Caco-2 (cell line): ENCODE measurements around the gene NSD1. TPM values are rescaled to one million over a fixed set of nuclear protein-coding genes. Genes with fewer than 3 reads are reported as not detected.

Experiments used
- BruUV-seq: library from RNA; stranded (reverse); fragments of 400-500 nt; replicated peaks from 2 replicates; lab custom pipeline; 2021; lab: Mats Ljungman, UMichigan
- CTCF ChIA-PET: fragments of 300-600 bp; sonication (Branson Sonifier 250); formaldehyde crosslinking; loops from one replicate; lab custom pipeline; 2022; ENCODE audit warnings: antibody characterized with exemption; lab: Charles Lee
- POLR2A ChIA-PET: fragments of 300-600 bp; sonication (Branson Sonifier 250); formaldehyde crosslinking; loops from one replicate; lab custom pipeline; 2022; ENCODE audit warnings: antibody characterized with exemption; lab: Charles Lee
- DNase-seq, 2 experiments: peaks; one replicate each; pipeline versions ENCODE4 v3.0.0 to v3.0.0-alpha.2; 2020 to 2022
- H3K27me3 ChIP-seq: replicated peaks from 2 replicates; pipeline ENCODE4 v1.6.0; 2011; ENCODE audit warnings: low read length; ENCODE audit not compliant: control insufficient read depth, insufficient read depth
- H3K36me3 ChIP-seq: 2 replicates; pipeline ENCODE4 v1.5.1; 2011; ENCODE audit warnings: low read length; ENCODE audit not compliant: control insufficient read depth, insufficient read depth
- H3K4me1 ChIP-seq: fragments of 250-450 bp; sonication (Bioruptor Pico); 2 replicates; pipeline ENCODE4 v1.5.1; 2020; ENCODE audit warnings: mild to moderate bottlenecking
- H3K4me3 ChIP-seq: 2 replicates; pipeline ENCODE4 v1.5.1; 2011; ENCODE audit warnings: low read depth, mild to moderate bottlenecking, control low read depth, low read length
- H3K9me3 ChIP-seq: fragments of 250-450 bp; sonication (Bioruptor Pico); 2 replicates; pipeline ENCODE4 v1.5.1; 2020; ENCODE audit warnings: mild to moderate bottlenecking, moderate library complexity
- H3K27ac Mint-ChIP-seq: one replicate; pipeline ENCODE4 v1.8.0; 2022; ENCODE audit warnings: mixed read lengths; ENCODE audit not compliant: unreplicated experiment
- H3K27me3 Mint-ChIP-seq: one replicate; pipeline ENCODE4 v1.8.0; 2022; ENCODE audit warnings: mixed read lengths; ENCODE audit not compliant: insufficient read depth, unreplicated experiment
- H3K36me3 Mint-ChIP-seq: one replicate; pipeline ENCODE4 v1.8.0; 2022; ENCODE audit warnings: mild to moderate bottlenecking, mixed read lengths; ENCODE audit not compliant: insufficient read depth, unreplicated experiment
- H3K4me1 Mint-ChIP-seq: one replicate; pipeline ENCODE4 v1.8.0; 2022; ENCODE audit warnings: low read depth, mixed read lengths; ENCODE audit not compliant: unreplicated experiment
- H3K4me3 Mint-ChIP-seq: one replicate; pipeline ENCODE4 v1.8.0; 2022; ENCODE audit warnings: mild to moderate bottlenecking, moderate library complexity, mixed read lengths; ENCODE audit not compliant: unreplicated experiment
- H3K9me3 Mint-ChIP-seq: one replicate; pipeline ENCODE4 v1.8.0; 2022; ENCODE audit warnings: mixed read lengths; ENCODE audit not compliant: unreplicated experiment
- CTCF ChIP-seq, 2 experiments: fragments of 200-600 bp in 1 of 2; IDR thresholded peaks; 1 replicate in 1 of 2; 2 replicates in 1 of 2; pipeline versions ENCODE4 v1.5.1 to v1.8.0; 2011 to 2022; ENCODE audit warnings: antibody characterized with exemption in 1 of 2, control low read depth in 1 of 2, inconsistent platforms in 1 of 2, low read depth in 1 of 2, low read length in 1 of 2, mild to moderate bottlenecking in 1 of 2, moderate library complexity in 1 of 2; ENCODE audit not compliant: insufficient read depth in 1 of 2, severe bottlenecking in 1 of 2, unreplicated experiment in 1 of 2
- intact Hi-C: fragments of 100-400 bp; cut with micrococcal nuclease; formaldehyde crosslinking; loops from one replicate; pipeline ENCODE4 v1.10.0; 2022; ENCODE audit not compliant: unreplicated experiment
- total RNA-seq: library from RNA; stranded (reverse); gene quantifications from 2 replicates; pipeline ENCODE4 v1.2.3, GENCODE V29; 2022

NSD1 gene
- total RNA-seq, 1 experiment from 2014 or later: 67.4 TPM

DNA sequence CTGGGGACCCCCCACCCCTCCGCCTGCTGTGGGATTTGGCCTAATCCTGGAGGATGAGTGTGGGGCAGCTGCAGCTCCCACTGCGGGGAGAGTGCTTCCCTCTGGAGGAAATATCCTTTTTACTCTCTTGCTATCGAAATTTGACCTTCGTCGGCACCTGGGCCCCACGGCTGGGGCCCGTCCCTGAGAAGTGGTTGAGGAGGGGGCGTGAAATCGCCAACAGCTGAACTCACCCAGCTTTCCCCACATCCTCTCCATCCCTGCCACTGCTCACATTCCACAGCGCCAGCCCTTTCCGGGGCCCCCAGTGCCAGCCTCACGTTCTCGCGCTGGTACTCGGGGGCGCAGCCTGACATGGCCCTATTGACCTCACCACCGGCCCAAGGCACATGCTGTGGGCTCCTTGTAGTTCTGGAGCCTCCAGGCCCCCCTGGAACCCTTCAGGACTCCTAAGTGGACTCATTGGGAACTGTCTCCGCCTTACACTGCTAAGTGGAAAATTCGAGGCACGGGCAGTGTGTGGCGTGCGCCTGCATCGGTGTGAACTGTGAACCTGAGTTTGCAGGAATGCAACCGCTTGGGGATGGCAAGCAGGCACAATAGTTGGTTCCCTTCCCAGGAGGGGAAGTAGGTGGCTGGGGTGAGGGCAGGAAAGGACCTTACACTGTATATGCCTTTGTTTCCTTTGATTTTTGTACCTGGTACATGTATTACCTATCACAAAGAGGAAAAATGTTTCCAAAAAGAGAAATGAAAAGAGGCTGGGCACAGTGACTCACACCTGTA lies 27.7 kb upstream of the NSD1 start:
- no peaks in the 10 kb centered on the region for H3K36me3 ChIP-seq
- Mint-ChIP-seq H3K4me3 (no peak overlapping the region), H3K4me1 (peaks cover 32% of the 10 kb centered on the region), H3K9me3 (no peaks in the 10 kb centered on the region), H3K27ac (peak overlapping the region; percentile 61), H3K36me3 (peaks cover 23% of the 10 kb centered on the region), H3K27me3 (no peaks in the 10 kb centered on the region)
- ChIA-PET POLR2A (no interaction called here), CTCF (interaction anchor here (0.7 kb wide), 1 partner anchor 204 kb away, joined by 3 read pairs; no protein-coding TSS in a partner anchor)
- H3K27me3 ChIP-seq: no peaks in the 10 kb centered on the region
- peaks cover 24% of the 10 kb centered on the region for H3K4me1 ChIP-seq
- intact Hi-C loops: no loop called here
- no peaks in the 10 kb centered on the region for H3K9me3 ChIP-seq
- TF ChIP-seq CTCF (IDR thresholded peaks at IDR 0.05; ENCODE audit: insufficient read depth in 1 of 2, low read depth in 1 of 2, low read length in 1 of 2, severe bottlenecking in 1 of 2, unreplicated experiment in 1 of 2): no peak
- BruUV-seq: no TSS peak
- DNase-seq: no peak
- no peak overlapping the region for H3K4me3 ChIP-seq

GRCh38 chr5:177107159-177107558 lies 26.4 kb upstream of the NSD1 start:
- CTCF ChIA-PET: interaction anchor here (1.1 to 1.7 kb wide), 3 partner anchors 20 to 36 kb away, joined by 5 to 13 read pairs (median 5); partner anchors contain the start of gene FGFR4
- POLR2A ChIA-PET: interaction anchor here (0.7 kb wide), 1 partner anchor 20 kb away, joined by 4 read pairs; the partner anchor contains the start of gene FGFR4

More at GRCh38 chr5:177107159-177107558, 26.4 kb upstream of the NSD1 start:
- H3K4me3 Mint-ChIP-seq: no peak overlapping the region
- no peak for DNase-seq
- peak overlapping the region; percentile 6 for H3K27ac Mint-ChIP-seq
- no peaks in the 10 kb centered on the region for H3K36me3 ChIP-seq
- H3K9me3 ChIP-seq: no peaks in the 10 kb centered on the region
- TF ChIP-seq CTCF (IDR thresholded peaks at IDR 0.05; ENCODE audit: insufficient read depth in 1 of 2, low read depth in 1 of 2, low read length in 1 of 2, severe bottlenecking in 1 of 2, unreplicated experiment in 1 of 2): no peak
- no TSS peak for BruUV-seq
- H3K9me3 Mint-ChIP-seq: no peaks in the 10 kb centered on the region
- peaks cover 24% of the 10 kb centered on the region for H3K4me1 ChIP-seq
- H3K4me3 ChIP-seq: no peak overlapping the region
- intact Hi-C loops: no loop called here
- H3K27me3 Mint-ChIP-seq: no peaks in the 10 kb centered on the region
- H3K36me3 Mint-ChIP-seq: peaks cover 13% of the 10 kb centered on the region
- no peaks in the 10 kb centered on the region for H3K27me3 ChIP-seq
- peaks cover 39% of the 10 kb centered on the region for H3K4me1 Mint-ChIP-seq
